ENCODE data around the gene EEF1E1. TPM values are rescaled to one million over a fixed set of nuclear protein-coding genes. Genes with fewer than 3 reads are reported as not detected.

EEF1E1 gene
- total and polyA plus RNA-seq, 2 of the 8 experiments (the other 6 are each of a cell fraction or from before 2014, with no cell fraction given) = 96.8 to 112 TPM

DNA sequence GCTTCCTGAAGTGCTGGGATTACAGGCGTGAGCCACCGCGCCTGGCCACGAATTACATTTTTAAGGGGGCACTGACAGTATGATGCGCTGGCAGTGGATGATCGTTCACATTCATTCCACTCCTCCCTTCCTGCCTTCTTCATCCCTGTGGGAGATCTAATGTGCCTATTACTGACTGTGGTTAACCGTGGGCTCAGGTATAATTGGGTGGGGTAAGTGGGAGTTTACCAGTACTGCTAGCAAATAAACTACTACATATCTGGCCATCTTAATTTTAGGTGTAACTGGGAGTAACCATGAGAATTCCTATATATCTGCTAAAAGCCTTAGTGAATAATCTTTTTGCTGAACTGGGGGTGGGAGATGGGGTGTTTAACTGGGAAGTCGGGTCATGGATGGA is 31.6 kb downstream of the EEF1E1 start:
- 95% methylated on average over 8 of the region's 8 CpGs; no CpG with 5 or more reads in 1 of the 2 experiments for WGBS, 2 experiments (ENCODE audit: extremely low coverage in 1 of 2, insufficient coverage in 1 of 2, insufficient read length in 1 of 2, insufficient replicate concordance in 2 of 2, low coverage in 1 of 2, low lambda C conversion rate in 2 of 2, missing lambda C conversion rate in 1 of 2)
- TF ChIP-seq TBP (IDR thresholded peaks at IDR 0.05; ENCODE audit: low read depth, low read length) = no peak
- no peak for TF ChIP-seq POU5F1 (IDR thresholded peaks at IDR 0.05; ENCODE audit: low read depth, low read length)

More for the DNA sequence above, 31.6 kb downstream of the EEF1E1 start:
- Histone ChIP-seq H3K36me3 (ENCODE audit: control insufficient read depth in 2 of 4, insufficient read depth in 4 of 4, low read length in 3 of 4) (no peaks in the 10 kb centered on the region), H3K9ac (replicated peaks in 1 of 4; ENCODE audit: extremely low read depth in 1 of 4, low read depth in 3 of 4, low read length in 3 of 4) (no peak overlapping the region), H3K27ac (ENCODE audit: low read depth, low read length) (no peak overlapping the region), H2BK120ac (replicated peaks; ENCODE audit: low read depth, low read length) (no peak overlapping the region), H4K5ac (ENCODE audit: insufficient read length, low read depth, low read length) (no peak overlapping the region), H3K4me2 (ENCODE audit: insufficient read depth in 1 of 2, low read depth in 2 of 2, low read length in 2 of 2) (no peak overlapping the region), H4K91ac (replicated peaks; ENCODE audit: insufficient read length, low read length) (no peak overlapping the region), H3K18ac (ENCODE audit: extremely low read depth, low read length) (no peak overlapping the region), H3K79me1 (ENCODE audit: low read depth, low read length) (no peaks in the 10 kb centered on the region), H3K9me3 (ENCODE audit: insufficient read depth in 2 of 2, low read depth in 1 of 2, low read length in 1 of 2) (no peaks in the 10 kb centered on the region), H2AFZ (ENCODE audit: low read length) (no peak overlapping the region), H2AK5ac (ENCODE audit: low read depth, low read length) (no peak overlapping the region), H3K4ac (replicated peaks; ENCODE audit: insufficient read length, low read depth, low read length) (no peak overlapping the region), H2BK12ac (ENCODE audit: low read depth, low read length) (no peak overlapping the region), H3K4me1 (replicated peaks in 1 of 4; ENCODE audit: control insufficient read depth in 3 of 4, insufficient read depth in 4 of 4, low read length in 3 of 4) (no peaks in the 10 kb centered on the region; a peak in 1 of 7 replicates), H3K79me2 (ENCODE audit: control insufficient read depth in 1 of 2, insufficient read depth in 2 of 2, low read length in 2 of 2) (no peaks in the 10 kb centered on the region), H2BK15ac (ENCODE audit: low read length) (no peak overlapping the region), H3K23me2 (ENCODE audit: low read depth, low read length) (no peaks in the 10 kb centered on the region), H3K27me3 (replicated peaks in 1 of 4; ENCODE audit: control insufficient read depth in 3 of 4, extremely low read depth in 1 of 4, insufficient read depth in 3 of 4, low read length in 3 of 4) (no peaks in the 10 kb centered on the region), H3K23ac (ENCODE audit: insufficient read length) (no peak overlapping the region), H4K8ac (ENCODE audit: extremely low read depth, insufficient read depth, low read length) (no peak overlapping the region), H3K14ac (ENCODE audit: insufficient read length) (no peak overlapping the region), H2BK5ac (ENCODE audit: low read depth, low read length) (no peak overlapping the region), H4K20me1 (replicated peaks in 1 of 2; ENCODE audit: control insufficient read depth in 1 of 2, insufficient read depth in 2 of 2, low read length in 2 of 2) (peaks cover 0 to 1% of the 10 kb centered on the region in 2 experiments), H3K56ac (replicated peaks; ENCODE audit: insufficient read length, low read depth, low read length) (no peak overlapping the region), H2BK20ac (ENCODE audit: low read length) (no peak overlapping the region), H3K4me3 (ENCODE audit: extremely low read depth in 1 of 4, insufficient read depth in 2 of 4, low read depth in 3 of 4, low read length in 4 of 4) (no peak overlapping the region)
- FAIRE-seq = no peak
- CTCF ChIA-PET (ENCODE audit: partially characterized antibody) = interaction anchor here (1.1 to 1.6 kb wide), 2 partner anchors 10 to 23 kb away, joined by 3 to 6 read pairs; no protein-coding TSS in a partner anchor
- POLR2A ChIA-PET (ENCODE audit: partially characterized antibody) = no interaction called here
- no peak for DNase-seq (ENCODE audit: low read depth in 1 of 2, low spot score in 2 of 2)
